Anterior cingulate cortex (tissue), 58 donors: ENCODE data around the gene MAP10.

Experiments
- DNase-seq, 58 donors: peaks; one replicate each; lab custom pipeline; 2025; lab: John Stamatoyannopoulos, UW

The MAP10 gene

GRCh38 chr1:232851532-232851931 lies 46.3 kb downstream of the MAP10 start:
- no peak for DNase-seq

GRCh38 chr1:232853994-232854797 lies 49.0 kb downstream of the MAP10 start:
- DNase-seq = peak in 1 of 58 donors; percentile 1

GRCh38 chr1:232854798-232855159 lies 49.6 kb downstream of the MAP10 start:
- no peak for DNase-seq

- DNase-seq = no peak
Measured at GRCh38 chr1:232856541-232856940, 51.3 kb downstream of the MAP10 start.
